Measurements from ENCODE around the gene GRB7. TPM values are rescaled to one million over a fixed set of nuclear protein-coding genes. Genes with fewer than 3 reads are reported as not detected.

Gene GRB7
- total RNA-seq (2022) (83.3 and 98.6 TPM in 2 replicates), Bru-seq, nascent RNA (percentile 80 among the genes with signal in this experiment), BruChase-seq, experiment 1, labeled RNA remaining after a 2-hour chase (percentile 89 among the genes with signal in this experiment), BruChase-seq, experiment 2, labeled RNA remaining after a 6-hour chase (percentile 78 among the genes with signal in this experiment)
- long read RNA-seq, transcript GRB7-201 (15 exons, 2,243 nt), result major isoform, 22 of 108 reads
- long read RNA-seq, transcript GRB7-204 (15 exons, 2,093 nt), result minor isoform, 15 of 108 reads
- long read RNA-seq, partial matches to known transcripts, result 30 of 108 reads
- long read RNA-seq, other reads (novel, unspliced or antisense), result 40 of 108 reads

GRCh38 chr17:39737760-39738567 is at the start of gene GRB7:
Gene GRB7 (plus strand): TSS chr17:39737938. CDS start chr17:39742302, 4,364 bp downstream.
- H3K27me3 ChIP-seq (replicated peaks; ENCODE audit: control insufficient read depth, insufficient read depth, low read length), result no peaks in the 10 kb centered on the region
- H3K4me3 ChIP-seq (ENCODE audit: low read depth, low read length), result peak within 1 kb of the TSS; percentile 73
- H3K27ac Mint-ChIP-seq (ENCODE audit: unreplicated experiment), result peak within 1 kb of the TSS; percentile 53
- CTCF ChIA-PET, result interaction anchor here (1.7 kb wide), 1 partner anchor 8 kb away, joined by 19 read pairs; the partner anchor contains the start of gene MIEN1
- DNase-seq, result peak; percentile 85 to 88
- peaks cover 63% of the 10 kb centered on the region for H3K36me3 Mint-ChIP-seq (ENCODE audit: insufficient read depth, unreplicated experiment)
- H3K36me3 ChIP-seq (ENCODE audit: control insufficient read depth, insufficient read depth, low read length), result peaks cover 5% of the 10 kb centered on the region
- H3K9me3 ChIP-seq, result no peaks in the 10 kb centered on the region
- peaks cover 34% of the 10 kb centered on the region for H3K4me1 ChIP-seq
- POLR2A ChIA-PET, result no interaction called here
- H3K4me1 Mint-ChIP-seq (ENCODE audit: low read depth, unreplicated experiment), result peaks cover 22% of the 10 kb centered on the region
- peak within 1 kb of the TSS; percentile 96 for H3K4me3 Mint-ChIP-seq (ENCODE audit: unreplicated experiment)
- no peak for TF ChIP-seq CTCF (IDR thresholded peaks at IDR 0.05; ENCODE audit: insufficient read depth in 1 of 2, low read depth in 1 of 2, low read length in 1 of 2, severe bottlenecking in 1 of 2, unreplicated experiment in 1 of 2)
- no peaks in the 10 kb centered on the region for H3K27me3 Mint-ChIP-seq (ENCODE audit: insufficient read depth, unreplicated experiment)
- TSS peak; percentile 63 for BruUV-seq (replicated peaks)
- intact Hi-C loops (cut with micrococcal nuclease; ENCODE audit: unreplicated experiment), result loop anchor here (5.0 kb wide), 1 partner anchor 101 kb away; the partner anchor contains the start of gene STARD3
- H3K9me3 Mint-ChIP-seq (ENCODE audit: unreplicated experiment), result no peaks in the 10 kb centered on the region

GRCh38 chr17:39688475-39688835 is 49.3 kb upstream of the GRB7 start:
- H3K27me3 Mint-ChIP-seq (ENCODE audit: insufficient read depth, unreplicated experiment), result no peaks in the 10 kb centered on the region
- peaks cover 20% of the 10 kb centered on the region for H3K4me1 ChIP-seq
- ChIA-PET POLR2A (interaction anchor here (0.7 to 3.0 kb wide), 5 partner anchors 11 to 239 kb away, joined by 3 to 32 read pairs (median 7); partner anchors contain the start of genes ERBB2, LRRC3C, MIEN1 and ORMDL3), CTCF (interaction anchor here (0.6 to 2.4 kb wide), 13 partner anchors 12 to 128 kb away, joined by 3 to 22 read pairs (median 4); partner anchors contain the start of genes ERBB2, MIEN1 and PNMT)
- peak overlapping the region; percentile 74 for H3K4me3 ChIP-seq (ENCODE audit: low read depth, low read length)
- no TSS peak for BruUV-seq (replicated peaks)
- H3K9me3 ChIP-seq, result no peaks in the 10 kb centered on the region
- H3K36me3 ChIP-seq (ENCODE audit: control insufficient read depth, insufficient read depth, low read length), result no peaks in the 10 kb centered on the region
- H3K36me3 Mint-ChIP-seq (ENCODE audit: insufficient read depth, unreplicated experiment), result peaks cover 8% of the 10 kb centered on the region
- H3K27ac Mint-ChIP-seq (ENCODE audit: unreplicated experiment), result peak overlapping the region; percentile 73
- H3K9me3 Mint-ChIP-seq (ENCODE audit: unreplicated experiment), result no peaks in the 10 kb centered on the region
- H3K27me3 ChIP-seq (replicated peaks; ENCODE audit: control insufficient read depth, insufficient read depth, low read length), result no peaks in the 10 kb centered on the region
- intact Hi-C loops (cut with micrococcal nuclease; ENCODE audit: unreplicated experiment), result loop anchor here (1.0 to 2.0 kb wide), 2 partner anchors 11 to 42 kb away; partner anchors contain the start of gene MIEN1
- TF ChIP-seq CTCF (IDR thresholded peaks at IDR 0.05; ENCODE audit: insufficient read depth in 1 of 2, low read depth in 1 of 2, low read length in 1 of 2, severe bottlenecking in 1 of 2, unreplicated experiment in 1 of 2), result no peak
- peaks cover 11% of the 10 kb centered on the region for H3K4me1 Mint-ChIP-seq (ENCODE audit: low read depth, unreplicated experiment)
- H3K4me3 Mint-ChIP-seq (ENCODE audit: unreplicated experiment), result peak overlapping the region; percentile 80
- no peak for DNase-seq

- Histone ChIP-seq H3K4me1 (peaks cover 20% of the 10 kb centered on the region), H3K9me3 (no peaks in the 10 kb centered on the region), H3K4me3 (ENCODE audit: low read depth, low read length) (peak overlapping the region; percentile 74), H3K36me3 (ENCODE audit: control insufficient read depth, insufficient read depth, low read length) (no peaks in the 10 kb centered on the region), H3K27me3 (replicated peaks; ENCODE audit: control insufficient read depth, insufficient read depth, low read length) (no peaks in the 10 kb centered on the region)
- Mint-ChIP-seq H3K4me3 (ENCODE audit: unreplicated experiment) (peak overlapping the region; percentile 80), H3K27me3 (ENCODE audit: insufficient read depth, unreplicated experiment) (no peaks in the 10 kb centered on the region), H3K9me3 (ENCODE audit: unreplicated experiment) (no peaks in the 10 kb centered on the region), H3K27ac (ENCODE audit: unreplicated experiment) (peak overlapping the region; percentile 73), H3K4me1 (ENCODE audit: low read depth, unreplicated experiment) (peaks cover 11% of the 10 kb centered on the region), H3K36me3 (ENCODE audit: insufficient read depth, unreplicated experiment) (peaks cover 8% of the 10 kb centered on the region)
- ChIA-PET POLR2A (interaction anchor here (3.0 kb wide), 1 partner anchor 11 kb away, joined by 32 read pairs; the partner anchor contains the start of gene ERBB2), CTCF (interaction anchor here (0.6 to 2.4 kb wide), 5 partner anchors 11 to 67 kb away, joined by 3 to 20 read pairs (median 13); partner anchors contain the start of gene ERBB2)
- BruUV-seq (replicated peaks), result no TSS peak
- peak in 1 of 2 experiments; percentile 2 for TF ChIP-seq CTCF (IDR thresholded peaks at IDR 0.05; ENCODE audit: insufficient read depth in 1 of 2, low read depth in 1 of 2, low read length in 1 of 2, severe bottlenecking in 1 of 2, unreplicated experiment in 1 of 2)
- intact Hi-C loops (cut with micrococcal nuclease; ENCODE audit: unreplicated experiment), result loop anchor here (1.0 to 2.0 kb wide), 2 partner anchors 10 to 42 kb away; partner anchors contain the start of gene MIEN1
- DNase-seq, result no peak
Measured at GRCh38 chr17:39688945-39689344, 48.8 kb upstream of the GRB7 start.
